ELR (cell line): ENCODE data around the gene ARMH3.
"Not testable (repeated sequence)": the region's sequence is repeated elsewhere in the genome, so short reads cannot be mapped to it uniquely, and the experiment has no call there.

Source experiments
- DNase-seq: peaks from one replicate; pipeline ENCODE4 v3.0.0-alpha.2; 2015; ENCODE audit warnings: low read depth

ARMH3 gene

DNA sequence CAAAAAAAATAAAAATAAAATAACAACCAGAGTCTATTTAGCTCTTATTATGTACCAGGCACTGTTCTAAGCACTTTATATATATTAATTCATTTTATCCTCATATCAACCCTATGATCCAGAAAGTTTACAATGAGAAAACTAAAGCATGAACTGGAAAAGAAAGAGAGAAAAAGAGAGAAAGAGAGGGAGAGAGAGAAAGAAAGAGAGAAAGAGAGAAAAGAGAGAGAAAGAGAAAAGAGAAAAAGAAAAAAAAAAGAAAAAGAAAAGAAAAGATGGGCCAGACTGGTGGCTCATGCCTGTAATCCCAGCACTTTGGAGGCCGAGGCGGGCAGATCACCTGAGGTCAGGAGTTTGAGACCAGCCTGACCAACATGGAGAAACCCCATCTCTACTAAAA, 9.9 kb downstream of the ARMH3 start:
- DNase-seq: no peak

DNA sequence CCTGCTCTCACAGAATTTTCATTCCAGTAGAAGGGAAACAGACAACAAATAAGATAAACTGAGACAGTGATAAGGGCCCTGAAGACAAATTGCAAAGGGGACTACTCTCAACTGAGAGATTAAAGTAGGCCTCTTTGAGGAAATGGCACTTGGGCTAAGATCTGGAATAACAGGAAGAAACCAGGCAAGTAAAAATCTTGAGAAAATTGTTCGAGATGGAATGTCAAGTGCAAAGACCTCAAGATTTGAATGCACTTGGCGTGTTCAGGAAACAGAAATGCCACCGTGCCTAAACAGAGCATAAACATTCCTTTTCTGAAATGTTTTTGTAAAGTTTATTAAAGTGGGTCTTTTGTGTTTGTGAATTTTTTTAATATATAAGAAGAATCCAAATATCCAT, 10.7 kb downstream of the ARMH3 start:
- DNase-seq: no peak

DNA sequence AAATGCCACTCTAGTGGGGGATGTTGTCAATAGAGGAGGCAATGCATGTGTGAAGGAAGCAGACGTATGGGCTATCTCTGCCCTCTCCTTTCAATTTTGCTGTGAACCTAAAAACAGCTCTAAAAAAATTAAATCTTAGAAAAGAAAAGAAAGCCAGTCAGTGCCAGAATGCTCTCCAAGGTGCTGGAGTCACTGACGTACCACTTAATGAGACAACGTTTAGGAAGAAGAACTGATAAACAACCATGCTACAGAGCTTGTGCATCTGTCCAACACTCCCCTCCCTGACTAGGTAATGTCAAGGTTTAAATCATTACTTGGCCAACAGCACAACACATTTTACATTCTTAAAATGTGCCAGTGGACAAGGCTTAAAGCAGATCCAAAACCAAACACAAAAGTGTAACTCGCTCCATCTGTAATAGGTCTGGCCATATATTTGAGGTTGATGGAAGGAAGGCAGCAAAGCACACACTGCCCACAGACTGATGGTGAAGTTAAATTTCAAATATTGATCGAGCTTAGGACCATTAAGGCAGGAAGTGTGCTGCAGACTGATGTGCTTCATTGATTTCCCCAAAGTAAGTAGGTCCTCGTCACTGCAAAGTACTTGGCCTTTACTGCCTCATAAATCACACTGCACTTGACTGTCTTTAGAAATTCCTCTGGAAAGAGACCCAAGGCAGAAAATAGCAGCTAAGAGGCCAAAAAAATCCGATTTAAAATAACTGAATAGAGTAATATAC, 15.5 kb downstream of the ARMH3 start:
- no peak for DNase-seq

DNA sequence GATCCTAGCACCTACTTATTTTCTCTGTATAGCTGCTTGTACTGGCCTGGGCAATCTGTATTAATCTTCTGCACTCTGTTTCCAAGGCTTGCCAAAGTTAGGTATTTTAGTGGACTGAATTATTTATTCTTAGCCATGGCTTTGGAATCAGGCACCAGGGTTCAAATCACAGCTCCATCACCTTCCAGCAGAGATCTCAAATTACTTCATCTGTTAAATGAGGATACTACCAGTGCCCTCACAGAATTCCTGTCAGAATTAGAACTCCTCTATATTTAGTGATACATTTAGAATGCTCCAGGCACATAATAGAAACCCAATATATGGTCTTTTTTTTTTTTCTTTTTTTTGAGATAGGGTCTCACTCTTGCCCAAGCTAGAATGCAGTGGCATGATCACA, 17.6 kb downstream of the ARMH3 start:
- DNase-seq: no peak

DNA sequence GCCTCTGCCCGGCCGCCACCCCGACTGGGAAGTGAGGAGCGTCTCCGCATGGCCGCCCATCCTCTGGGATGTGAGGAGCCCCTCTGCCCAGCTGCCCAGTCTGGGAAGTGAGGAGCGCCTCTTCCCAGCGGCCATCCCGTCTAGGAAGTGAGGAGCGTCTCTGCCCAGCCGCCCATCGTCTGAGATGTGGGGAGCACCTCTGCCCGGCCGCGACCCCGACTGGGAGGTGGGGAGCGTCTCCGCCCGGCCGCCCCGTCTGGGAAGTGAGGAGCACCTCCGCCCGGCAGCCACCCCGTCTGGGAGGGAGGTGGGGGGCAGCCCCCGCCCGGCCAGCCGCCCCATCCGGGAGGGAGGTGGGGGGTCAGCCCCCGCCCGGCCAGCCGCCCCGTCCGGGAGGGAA, 20.2 kb downstream of the ARMH3 start:
- DNase-seq: not testable (repeated sequence)

DNA sequence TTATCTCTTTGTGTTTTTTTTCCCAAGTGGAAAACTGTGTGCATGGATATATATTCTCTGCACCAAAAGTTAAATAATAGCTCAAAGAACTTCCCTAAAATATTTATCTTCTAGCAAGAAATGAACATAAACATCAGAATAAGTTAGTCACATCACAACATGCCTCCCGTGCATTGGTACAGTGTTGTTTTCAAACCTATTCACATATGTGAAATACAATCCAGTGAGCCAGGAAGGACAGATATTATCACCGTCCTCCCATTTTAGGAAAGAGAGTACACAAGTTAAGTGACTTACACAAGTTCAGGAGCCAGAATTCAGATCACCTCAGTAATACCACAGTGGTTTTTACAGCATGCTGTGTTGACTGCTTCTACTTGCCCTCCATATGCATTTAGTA, 22.2 kb downstream of the ARMH3 start:
- no peak for DNase-seq

DNA sequence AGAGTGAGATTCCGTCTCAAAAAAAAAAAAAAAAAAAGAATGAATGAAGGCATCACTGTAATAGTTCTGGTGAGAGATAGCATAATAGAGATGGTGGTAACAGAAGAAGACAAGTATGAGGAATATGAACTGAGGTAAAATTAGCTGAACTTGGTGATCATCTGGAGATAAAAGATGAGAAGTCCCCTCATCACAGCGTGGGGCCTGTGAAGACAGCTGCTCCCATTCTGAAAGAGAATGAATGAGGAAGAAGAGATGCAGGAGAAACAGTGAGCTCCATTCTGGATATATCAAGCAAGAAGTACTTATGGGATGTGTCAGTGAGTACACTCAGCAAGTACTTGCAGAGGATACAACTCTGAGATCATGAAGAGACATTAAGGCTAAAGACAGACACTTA, 28.7 kb downstream of the ARMH3 start:
- no peak for DNase-seq

DNA sequence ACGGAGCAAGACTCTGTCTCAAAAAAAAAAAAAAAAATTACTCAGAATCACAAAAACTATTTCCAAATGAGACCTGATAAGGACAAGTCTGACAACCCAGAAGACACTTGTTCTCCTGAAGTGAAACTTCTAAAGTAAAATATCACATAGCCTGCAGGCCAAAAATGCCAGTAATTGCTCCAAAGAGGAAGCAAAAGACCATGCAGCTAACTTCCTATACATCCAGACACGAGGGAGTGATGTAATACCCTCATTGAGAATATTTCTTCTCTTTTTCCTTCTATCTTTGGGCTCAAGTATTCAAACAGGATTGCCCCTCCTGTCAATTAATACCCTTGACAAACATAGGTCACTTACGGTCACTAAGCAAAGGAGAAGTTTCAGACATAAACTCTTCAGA, 31.2 kb downstream of the ARMH3 start:
- DNase-seq: no peak

DNA sequence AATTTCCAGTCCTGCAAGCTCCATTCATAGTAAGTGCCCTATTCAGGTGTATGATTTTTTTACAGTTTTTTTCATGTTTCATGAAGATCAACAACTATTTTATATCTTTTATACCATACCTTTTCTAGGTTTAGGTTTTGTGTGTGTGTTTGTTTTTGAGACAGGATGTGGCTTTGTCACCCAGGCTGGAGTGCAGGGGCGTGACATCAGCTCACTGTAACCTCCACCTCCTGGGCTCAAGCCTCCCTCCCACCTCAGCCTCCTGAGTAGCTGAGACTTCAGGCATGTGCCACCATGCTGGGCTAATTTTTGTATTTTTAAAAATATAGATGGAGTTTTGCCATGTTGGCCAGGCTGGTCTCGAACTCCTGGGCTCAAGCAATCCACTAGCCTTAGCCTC, 35.0 kb downstream of the ARMH3 start:
- no peak for DNase-seq

DNA sequence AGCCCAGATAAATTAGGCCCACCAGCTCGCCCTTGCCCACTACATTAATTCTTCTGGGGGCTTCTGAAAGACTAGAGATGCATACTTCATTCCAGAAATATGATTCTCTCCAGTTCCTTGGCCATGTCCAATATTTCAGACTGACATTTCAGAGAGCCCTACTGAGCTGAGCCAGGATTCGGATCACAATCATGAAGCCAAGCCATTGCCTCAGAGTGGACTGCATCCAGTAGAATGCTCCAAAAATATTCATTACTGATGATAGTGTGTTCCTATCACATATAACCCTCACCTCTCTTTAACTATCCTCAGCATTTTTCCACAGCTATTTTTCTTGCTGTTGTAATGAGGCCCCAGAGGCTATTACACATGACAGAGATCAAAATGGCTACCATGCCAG, 38.7 kb downstream of the ARMH3 start:
- no peak for DNase-seq

DNA sequence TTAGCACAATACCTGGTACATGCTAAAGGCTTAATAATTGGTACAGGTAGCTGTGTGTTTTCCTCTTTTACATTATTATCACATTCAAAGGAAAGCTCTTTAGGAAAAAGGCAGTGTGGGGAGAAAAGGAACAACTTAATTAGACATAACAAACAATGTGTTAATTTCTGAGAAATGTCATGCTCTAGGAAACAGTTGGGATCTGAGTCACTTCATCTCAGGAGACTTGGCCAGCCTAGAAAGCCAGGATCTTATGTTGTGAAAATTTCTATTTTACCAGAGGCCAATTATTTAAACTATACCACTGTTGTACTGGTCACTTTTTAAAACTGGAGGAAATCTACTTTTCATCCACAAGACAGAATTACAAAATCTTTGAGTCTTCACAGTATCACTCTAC, 39.6 kb downstream of the ARMH3 start:
- DNase-seq: no peak

DNA sequence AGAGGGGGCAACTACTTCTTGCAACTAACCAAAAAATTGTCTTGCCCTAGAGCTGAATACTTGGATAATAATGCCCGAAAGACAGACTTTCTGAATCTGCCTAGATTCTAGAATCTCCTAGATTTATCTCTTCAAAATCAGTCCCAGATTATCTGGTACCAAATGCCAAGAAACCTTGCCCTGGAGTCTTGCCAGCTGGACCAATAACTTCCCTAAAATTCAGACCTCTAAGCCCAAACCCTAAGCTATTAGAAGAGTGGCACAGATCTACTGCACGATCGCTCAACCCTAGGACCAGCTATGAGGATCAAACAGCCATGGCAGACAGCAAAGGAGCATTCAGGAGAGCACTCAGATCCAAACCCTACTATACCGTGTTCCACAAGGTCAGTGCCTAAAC, 45.0 kb downstream of the ARMH3 start:
- no peak for DNase-seq

DNA sequence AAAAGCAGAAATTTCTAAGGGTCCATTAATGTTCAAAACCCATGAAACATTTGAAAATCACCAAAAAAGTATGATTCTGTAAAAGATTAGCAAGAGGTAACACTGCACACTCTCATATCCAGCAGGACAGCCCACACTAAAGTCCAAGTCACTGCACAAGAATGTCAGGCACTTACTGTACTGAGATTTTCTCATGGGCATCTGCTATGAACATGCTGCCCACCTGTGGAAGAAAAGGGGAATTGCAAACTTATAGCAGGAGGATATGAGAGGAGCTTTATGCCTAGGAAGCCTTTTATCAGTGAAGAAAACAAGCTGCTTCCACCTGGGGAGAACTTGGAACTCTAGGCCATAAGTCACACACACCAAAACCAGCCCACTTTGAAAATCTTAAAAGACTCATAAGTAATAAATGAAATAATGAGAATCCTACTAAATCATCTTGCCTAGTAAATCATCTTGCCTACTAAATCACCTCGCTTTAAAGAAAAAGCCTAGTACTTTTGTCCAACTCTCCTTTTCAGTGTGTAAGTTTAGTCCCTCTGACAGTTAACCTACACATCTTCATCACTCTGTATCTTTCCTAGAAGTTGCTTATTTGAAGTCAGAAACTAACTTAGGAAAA, 46.1 kb downstream of the ARMH3 start:
- peak; percentile 94 for DNase-seq

DNA sequence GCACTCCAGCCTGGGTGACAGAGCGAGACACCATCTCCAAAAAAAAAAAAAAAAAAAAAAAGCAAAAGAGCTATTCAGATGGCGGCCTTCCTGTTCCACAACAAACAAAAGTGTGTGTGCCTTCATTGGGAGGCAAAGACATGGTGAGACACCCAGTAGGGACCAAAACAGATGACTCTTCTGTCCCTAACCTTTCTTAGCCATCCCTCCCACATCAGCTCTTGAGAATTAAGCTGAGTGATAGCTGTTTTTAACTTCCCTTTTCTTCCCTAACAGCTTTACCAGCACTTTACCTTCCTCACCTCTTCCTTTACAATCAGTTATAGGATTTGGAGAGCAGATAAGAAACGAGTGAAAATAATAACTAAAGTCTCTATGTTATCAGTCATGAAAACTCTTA, 48.2 kb downstream of the ARMH3 start:
- no peak for DNase-seq

DNA sequence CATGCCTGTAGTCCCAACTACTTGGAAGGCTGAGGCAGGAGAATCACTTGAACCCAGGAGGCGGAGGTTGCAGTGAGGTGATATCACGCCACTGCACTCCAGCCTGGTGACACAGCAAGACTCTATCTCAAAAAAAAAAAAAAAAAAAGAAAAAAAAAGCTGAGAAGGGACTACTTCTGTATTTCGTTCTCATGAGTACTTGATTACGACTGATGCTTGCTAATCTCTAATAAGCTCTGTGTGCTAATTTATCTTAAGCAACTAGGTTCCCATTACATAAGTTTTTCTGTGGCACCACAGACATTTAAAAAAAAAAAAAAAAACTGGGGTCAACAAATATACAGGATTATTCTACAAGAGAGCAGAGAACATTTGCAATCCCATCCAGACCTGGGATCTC, 48.9 kb downstream of the ARMH3 start:
- DNase-seq: not testable (repeated sequence)

DNA sequence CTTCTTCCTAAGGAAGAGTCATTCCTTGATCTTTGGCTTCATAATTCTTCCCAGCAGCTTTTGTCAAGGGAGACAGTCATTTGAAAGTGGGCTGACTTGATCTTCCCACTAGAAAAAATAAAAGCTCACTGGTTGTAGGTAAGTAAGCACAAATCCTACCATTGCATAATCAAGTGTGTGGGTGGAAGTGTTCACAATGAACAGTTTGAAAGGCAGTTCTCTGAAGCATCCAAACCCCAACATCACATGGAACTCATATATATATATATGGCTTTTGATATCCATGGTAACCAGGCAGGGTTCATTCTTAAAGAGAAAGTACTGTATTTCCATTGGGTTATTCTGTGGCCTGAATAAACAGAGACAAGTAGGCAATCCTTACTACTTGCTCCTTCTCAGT, 51.6 kb downstream of the ARMH3 start:
- no peak for DNase-seq

DNA sequence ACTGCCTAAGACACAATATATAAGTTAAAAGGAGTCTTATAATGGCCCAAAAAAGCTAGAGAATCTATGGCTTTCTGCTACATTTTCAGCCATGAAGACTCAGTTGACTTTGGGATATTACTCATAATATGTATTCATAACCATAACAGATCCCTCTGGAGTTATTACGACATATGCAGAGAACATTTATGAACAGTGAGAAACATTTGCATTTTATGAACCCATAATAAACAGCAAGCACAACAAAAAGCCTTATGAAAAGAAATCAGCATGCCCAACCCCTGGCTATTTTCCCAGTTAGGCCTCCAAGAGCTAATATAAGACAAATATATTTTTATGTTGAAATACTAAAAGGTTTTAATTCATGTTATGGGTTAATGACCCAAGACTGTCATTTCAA, 52.4 kb downstream of the ARMH3 start:
- DNase-seq: peak; percentile 10

DNA sequence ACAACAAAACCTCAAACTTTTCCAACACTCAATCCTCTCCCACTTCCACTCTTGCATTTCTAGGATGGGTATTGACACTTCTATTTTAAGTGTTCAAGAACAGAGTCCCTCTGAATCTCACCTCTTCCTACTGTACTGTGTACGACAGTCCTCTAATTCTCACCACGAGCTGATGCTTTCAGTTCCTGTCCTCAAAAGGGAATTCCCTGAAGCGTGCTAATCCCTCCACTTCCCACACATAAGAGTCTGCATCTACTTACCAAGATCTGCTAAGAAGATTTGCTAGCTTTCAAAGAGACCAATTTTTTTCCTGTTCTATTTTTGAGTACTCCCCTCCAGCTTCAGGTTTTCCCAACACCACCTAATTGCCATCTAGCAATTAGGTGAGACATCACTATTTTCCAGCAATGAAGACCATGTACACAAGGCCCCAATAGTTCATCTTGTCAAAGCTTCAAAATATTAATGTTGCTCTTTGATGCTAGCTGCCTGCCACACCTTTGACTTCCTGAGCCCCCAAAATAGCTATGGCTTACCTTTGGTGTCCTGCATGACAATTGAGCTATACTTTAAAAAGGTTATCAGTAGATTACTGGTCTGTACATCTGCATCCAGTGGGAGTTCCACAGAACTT, 54.4 kb downstream of the ARMH3 start:
- no peak for DNase-seq

DNA sequence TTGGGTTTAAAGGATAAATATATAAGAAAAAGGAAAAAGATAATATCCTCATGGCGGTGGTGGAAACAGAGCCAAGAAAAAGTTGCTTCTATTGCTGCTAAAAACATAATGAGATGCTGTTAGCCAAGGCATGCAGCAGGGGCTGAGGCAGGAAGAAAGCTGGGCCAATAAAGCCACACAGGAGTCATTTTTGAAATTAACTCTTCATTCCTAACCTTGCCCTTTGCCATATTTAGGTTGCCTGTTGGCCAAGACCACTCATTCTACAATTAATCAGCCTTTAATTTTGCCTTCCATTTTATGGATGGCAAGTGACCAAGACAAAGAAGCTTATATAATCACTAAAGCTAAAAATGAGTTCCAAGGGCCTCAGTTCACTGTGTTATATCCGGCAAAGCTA, 58.2 kb downstream of the ARMH3 start:
- DNase-seq: no peak

DNA sequence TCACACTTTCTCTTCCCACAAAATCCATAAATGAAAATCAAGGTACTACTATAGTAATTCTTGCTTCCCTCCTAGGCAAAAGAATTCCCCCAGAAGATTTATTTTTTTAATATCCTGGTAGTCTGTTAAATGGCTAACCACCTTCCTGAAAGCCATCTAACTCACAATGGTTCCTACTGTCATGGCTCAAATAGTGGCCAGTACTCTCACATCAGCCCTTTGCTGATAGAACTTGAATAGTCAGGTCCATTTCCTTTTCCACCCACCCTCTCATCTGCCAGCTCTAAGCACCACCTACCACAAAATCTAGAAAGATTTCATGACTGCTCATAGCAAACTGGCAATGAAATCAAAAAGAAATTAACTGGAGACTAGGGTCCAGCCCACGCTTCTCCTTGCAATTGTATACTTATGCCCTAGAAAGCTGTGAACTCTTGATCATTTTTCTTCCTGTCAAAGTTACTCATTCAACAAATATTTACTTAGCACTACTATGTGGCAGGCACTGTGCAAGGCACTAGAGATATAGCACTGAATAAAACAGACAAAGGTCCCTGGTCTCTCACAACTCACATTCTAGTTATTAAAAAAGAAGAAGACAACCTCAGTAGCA, 60.4 kb downstream of the ARMH3 start:
- peak; percentile 44 for DNase-seq

DNA sequence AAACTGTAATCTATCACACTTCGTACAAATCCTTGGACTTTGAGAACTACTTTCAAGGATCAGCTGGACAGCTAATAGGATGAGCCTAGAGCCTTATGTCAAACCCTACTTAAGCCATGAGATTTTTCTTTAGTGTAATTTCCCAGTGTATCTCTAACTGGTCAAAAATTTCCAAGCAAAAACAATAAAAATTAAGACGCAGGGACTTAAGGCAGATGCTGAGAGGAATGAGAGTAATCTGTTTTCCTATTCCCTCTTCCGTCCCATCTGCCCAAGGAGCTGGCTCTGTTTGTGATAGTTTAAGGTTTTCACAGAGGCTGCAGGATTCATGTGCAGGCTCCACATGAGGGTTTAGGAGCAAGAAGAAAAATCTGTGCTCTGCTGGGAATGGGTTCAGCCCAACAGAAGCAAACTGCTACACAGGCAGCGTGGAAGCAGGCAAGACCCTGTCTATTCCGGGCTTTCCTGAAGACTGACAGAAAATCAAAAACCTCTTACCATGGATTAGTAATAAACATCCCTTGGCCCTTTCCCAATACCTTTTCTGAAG, 62.2 kb downstream of the ARMH3 start:
- DNase-seq: no peak

DNA sequence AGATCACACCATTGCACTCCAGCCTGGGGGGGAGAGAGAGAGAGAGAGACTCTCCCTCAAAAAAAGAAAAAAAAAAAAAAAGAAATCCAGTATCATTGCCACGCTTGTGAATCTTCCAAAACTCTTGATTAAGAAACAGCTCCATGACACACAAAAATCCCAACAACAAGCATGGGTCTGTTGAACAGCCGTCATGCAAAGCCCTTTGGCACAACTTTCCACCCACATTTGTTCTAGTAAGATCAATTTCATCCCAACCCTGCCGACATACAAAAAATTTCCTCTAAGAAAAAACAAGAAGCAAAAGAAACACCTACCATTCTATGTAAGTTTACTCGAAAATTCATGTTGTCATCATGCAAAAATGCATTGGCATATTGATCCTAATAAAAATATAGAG, 62.8 kb downstream of the ARMH3 start:
- DNase-seq: no peak

DNA sequence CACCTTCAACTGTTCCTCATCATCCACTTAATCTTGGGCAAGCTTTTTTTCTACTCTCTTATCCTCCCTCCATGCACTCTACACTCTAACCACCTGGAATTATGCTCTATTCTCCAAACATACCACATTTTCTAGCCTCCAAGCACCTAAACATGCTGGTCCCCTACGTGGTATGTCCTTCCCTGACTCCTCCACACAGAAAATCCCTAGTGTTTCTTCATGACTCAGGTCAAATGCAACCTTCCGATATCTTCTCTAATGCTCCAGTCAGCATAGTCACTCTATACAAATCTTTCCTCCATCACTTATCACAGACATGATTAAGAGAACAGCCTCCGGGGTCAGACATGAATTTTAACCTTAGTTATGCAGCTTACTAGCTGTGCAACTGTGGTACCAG, 68.8 kb downstream of the ARMH3 start:
- DNase-seq: no peak
